WTC11 (cell line): ENCODE data around the gene SRGAP2B.
"Not testable (repeated sequence)": the region's sequence is repeated elsewhere in the genome, so short reads cannot be mapped to it uniquely, and the experiment has no call there.

Experiments used
- CTCF ChIP-seq: fragments of 200-600 bp; IDR thresholded peaks from 2 replicates; pipeline ENCODE4 v1.8.0; 2022; ENCODE audit warnings: antibody characterized with exemption
- ESRRA ChIP-seq: sonication (generic); formaldehyde crosslinking; IDR thresholded peaks from 2 replicates; pipeline ENCODE4 v1.8.1; 2022; ENCODE audit warnings: mild to moderate bottlenecking, missing genetic modification reagents, borderline replicate concordance
- MAX ChIP-seq: sonication (generic); formaldehyde crosslinking; IDR thresholded peaks from 2 replicates; pipeline ENCODE4 v1.8.0; 2022; ENCODE audit warnings: mild to moderate bottlenecking, missing genetic modification reagents
- MYBL2 ChIP-seq: sonication (generic); formaldehyde crosslinking; IDR thresholded peaks from 2 replicates; pipeline ENCODE4 v1.8.1; 2023; ENCODE audit warnings: mild to moderate bottlenecking, moderate library complexity, missing genetic modification reagents
- TP53 ChIP-seq: sonication (generic); formaldehyde crosslinking; IDR thresholded peaks from 2 replicates; pipeline ENCODE4 v1.8.1; 2023; ENCODE audit warnings: mild to moderate bottlenecking, missing genetic modification reagents

- TF ChIP-seq CTCF; ESRRA (CRISPR knock-in tag); MYBL2 (CRISPR knock-in tag); MAX; TP53 (CRISPR knock-in tag): not testable (repeated sequence)
Observed at GRCh38 chr1:145058184-145058583, 36.9 kb downstream of the SRGAP2B start.
